Left forelimb (tissue), 1 donor: ENCODE measurements around the gene CIAO2A.
A peak's percentile ranks its signal among the peaks of the same experiment; 100 is the strongest.
"Not testable (repeated sequence)": the region's sequence is repeated elsewhere in the genome, so short reads cannot be mapped to it uniquely, and the experiment has no call there.

Source experiments
- DNase-seq: peaks from one replicate; pipeline ENCODE4 v3.0.0-alpha.2; 2018; ENCODE audit warnings: low spot score

CIAO2A gene, protein sequence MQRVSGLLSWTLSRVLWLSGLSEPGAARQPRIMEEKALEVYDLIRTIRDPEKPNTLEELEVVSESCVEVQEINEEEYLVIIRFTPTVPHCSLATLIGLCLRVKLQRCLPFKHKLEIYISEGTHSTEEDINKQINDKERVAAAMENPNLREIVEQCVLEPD

DNA sequence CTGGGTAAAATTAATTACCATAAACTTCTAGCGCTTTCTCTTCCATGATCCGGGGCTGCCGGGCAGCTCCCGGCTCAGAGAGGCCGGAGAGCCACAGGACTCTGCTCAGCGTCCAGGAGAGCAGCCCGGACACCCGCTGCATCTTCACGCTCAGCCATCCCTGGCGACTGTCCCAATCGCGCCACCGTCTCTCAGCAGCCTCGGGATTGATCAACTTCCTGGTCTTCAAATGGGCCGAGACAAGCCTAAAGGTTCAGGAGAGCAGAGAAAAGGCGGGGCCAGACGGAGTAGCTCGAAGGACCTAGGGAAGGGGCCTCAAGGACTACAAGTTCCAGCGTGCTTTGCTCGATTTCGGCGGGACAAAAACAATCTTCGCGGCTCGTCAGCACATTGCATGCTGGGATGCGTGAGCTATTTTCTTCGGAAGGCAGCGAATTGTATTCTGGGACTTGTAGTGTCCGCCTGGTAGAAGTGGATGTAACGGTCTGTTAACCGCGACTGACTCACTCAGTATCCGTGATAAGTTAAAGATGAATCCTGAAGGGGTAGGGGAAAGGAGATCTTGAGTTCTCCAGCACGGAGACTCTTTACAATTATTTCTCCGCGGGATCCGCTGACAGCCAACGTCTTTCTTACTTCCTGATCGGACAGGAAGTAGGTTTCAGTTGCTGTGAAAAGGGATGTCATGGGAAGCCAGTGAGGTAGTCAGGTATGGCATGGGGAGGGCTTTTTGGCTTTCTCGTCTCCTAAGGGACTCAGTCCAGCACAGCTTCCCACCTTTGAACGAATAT is at the start of gene CIAO2A:
TSS of gene CIAO2A (minus strand) at position 212 of the 791 bp plus-strand sequence. CDS start at position 142, 70 bp downstream.
- DNase-seq, result peak; percentile 94

- DNase-seq, result no peak
Observed at GRCh38 chr15:64143276-64143675, 49.6 kb upstream of the CIAO2A start.

DNA sequence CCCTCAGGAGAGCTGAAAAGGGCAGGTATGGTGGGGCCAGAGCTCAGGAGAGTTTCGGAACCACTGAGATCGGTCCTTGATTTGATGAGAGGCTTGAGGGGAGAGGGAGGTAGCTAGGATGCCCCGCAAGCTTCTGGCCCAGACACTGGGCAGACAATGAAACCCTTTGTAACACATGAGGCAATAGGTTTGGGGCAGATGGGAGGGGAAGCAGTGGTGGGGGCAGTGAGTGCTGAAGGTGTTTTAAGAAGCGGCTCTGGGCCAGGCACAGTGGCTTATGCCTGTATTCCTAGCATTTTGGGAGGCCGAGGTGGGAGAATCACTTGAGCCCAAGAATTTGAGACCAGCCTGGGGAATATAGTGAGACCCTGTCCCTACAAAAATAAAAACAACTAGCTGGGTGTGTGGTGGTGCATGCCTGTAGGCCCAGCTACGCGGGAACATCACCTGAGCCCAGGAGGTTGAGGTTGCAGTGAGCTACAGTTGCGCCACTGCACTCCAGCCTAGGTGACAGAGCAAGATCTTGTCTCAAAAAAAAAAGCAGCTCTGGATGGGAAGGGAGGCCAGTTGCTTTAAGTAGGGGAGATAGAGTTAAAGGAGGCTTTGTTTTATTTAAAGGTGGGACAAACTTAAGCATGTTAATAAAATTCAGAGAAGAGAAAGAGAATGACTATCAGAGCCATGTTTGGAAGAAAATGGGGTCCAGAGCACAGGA is 48.3 kb upstream of the CIAO2A start:
- DNase-seq, result no peak

DNA sequence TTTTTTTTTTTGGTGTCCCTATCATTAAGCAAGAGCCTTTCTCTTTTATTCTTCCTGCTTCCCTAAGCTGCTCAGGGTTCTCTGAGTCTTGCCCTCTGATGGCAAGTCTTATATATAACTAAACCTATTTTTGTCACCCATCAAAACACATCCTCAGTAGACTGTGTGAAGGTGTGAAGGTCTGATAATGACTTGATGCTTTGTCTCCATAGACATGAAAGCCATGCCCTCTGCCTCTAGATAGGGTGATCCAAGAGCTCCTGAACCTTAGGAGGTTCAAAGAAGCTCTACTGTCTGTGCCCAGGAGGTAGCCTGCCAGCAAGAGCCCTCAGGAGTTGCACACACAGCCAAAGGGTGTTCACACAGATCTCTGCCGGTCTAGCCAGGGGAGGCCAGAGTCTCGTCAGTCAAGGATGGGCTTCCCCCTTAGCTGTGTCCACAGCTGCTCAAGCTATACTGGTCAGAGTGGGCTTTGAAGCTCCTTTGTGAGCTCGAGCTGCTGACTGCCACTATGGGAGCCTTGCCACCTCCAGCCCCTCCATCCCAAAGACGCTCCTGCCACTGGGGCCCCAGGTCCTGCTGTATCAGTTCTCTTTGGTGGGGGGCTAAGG is 44.8 kb upstream of the CIAO2A start:
- no peak for DNase-seq

DNA sequence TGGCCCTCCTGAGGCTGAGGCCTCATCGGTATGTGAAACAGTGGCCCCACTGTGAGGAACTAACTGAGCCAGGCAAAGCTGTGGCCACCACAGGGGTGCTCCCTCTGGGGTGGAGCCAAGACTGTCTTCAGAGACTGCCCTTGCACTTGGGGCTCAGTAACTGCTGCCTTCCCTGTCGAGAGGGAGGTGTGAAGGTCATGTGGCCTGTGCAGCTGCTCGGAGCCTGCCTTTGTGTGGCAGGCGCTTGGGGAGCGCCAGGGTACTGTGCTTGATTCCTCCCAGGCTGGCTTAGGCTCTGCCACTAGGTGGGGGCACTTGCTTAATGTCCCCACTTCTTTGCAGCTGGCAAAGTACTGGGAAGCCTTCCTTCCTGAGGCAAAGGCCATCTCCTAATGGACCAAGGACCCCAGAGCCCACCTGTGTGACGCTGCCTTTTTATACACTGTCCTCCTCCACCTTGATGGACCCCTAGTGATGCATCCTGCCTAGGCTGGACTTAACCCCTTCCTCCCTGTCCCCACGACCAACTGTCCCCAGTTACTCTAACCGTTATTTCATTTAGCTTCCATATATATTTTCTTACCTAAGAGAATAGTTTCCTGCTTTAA is 43.7 kb upstream of the CIAO2A start:
- DNase-seq, result no peak

GRCh38 chr15:64136347-64136746 is 42.7 kb upstream of the CIAO2A start:
- DNase-seq, result no peak

GRCh38 chr15:64134345-64134829 is 40.7 kb upstream of the CIAO2A start:
- no peak for DNase-seq

GRCh38 chr15:64133623-64134344 is 40.1 kb upstream of the CIAO2A start:
- no peak for DNase-seq

- no peak for DNase-seq
Observed at GRCh38 chr15:64132217-64132616, 38.6 kb upstream of the CIAO2A start.

GRCh38 chr15:64131547-64131946 is 37.9 kb upstream of the CIAO2A start:
- no peak for DNase-seq

DNA sequence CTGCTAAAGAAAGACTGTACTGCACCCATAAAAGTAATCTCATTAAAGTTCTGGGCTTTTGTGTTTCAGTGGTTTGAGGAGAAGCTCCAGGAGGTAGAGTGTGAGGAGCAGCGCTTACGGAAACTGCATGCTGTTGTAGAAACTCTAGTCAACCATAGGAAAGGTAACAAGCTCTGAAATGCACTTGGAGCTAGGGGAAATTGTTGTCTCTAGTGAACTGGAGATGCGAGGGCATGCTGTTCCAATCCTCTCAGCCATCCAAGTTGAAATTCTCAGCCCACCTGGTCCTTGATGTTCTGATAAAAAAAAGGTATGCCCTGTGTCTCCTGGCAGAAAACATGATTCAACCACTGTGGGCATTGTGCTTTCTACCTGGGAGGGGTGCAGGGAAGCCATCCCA is 36.5 kb upstream of the CIAO2A start:
- DNase-seq, result no peak

DNA sequence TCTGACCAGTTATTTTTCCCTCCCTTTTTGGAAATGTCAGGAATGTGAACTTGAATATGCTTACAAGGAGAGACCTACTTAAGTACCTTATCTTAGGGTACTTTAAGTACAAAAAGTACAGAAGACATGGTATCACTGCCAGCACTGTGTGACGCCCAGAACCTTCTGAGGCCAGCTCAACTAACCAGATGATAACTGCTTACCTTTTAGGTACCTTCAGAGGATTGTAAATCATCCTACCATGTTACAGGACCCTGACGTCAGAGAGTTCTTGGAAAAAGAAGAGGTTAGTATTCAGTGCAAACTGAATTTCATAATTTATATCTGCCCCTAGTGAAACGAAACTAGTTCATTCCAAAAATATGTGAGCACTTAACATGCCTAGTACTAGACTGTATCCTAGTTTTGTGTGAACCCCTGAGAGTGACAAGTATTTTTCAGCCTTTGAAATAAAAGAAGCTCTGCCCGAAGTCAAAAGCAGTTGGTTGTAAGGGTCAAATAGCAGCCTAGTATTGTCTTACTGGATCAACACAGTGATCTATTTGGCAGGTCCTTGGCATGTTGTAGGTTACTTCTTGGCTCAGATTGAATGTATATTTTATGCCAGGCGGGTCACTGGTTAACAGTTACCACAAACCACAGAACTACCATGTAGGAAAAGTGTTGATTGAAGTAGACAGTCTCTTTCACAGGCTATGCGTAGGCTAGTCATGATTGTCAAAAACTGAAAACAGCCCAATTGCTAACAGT is 34.1 kb upstream of the CIAO2A start:
- DNase-seq, result no peak

DNA sequence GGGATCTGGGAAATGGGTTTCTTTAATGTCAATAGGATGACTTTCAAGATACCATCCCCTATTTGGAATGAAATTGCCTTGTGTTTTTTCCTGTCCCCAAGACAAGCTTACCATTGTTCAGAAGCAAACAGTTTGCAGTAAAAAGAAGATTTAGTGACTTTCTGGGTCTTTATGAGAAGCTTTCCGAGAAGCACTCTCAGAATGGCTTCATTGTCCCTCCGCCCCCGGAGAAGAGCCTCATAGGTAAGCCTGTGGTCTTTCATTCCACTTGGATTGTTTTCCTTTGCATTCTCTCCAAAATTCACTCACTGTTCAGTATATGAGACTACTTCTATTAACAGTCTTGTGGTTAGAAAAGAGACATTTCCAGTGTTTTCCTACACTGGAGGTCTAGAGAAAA is 32.3 kb upstream of the CIAO2A start:
- DNase-seq, result no peak

- no peak for DNase-seq
Observed at GRCh38 chr15:64122936-64123351, 29.3 kb upstream of the CIAO2A start.

- no peak for DNase-seq
Observed at GRCh38 chr15:64122444-64122843, 28.8 kb upstream of the CIAO2A start.

- no peak for DNase-seq
Observed at GRCh38 chr15:64121614-64122013, 28.0 kb upstream of the CIAO2A start.

DNA sequence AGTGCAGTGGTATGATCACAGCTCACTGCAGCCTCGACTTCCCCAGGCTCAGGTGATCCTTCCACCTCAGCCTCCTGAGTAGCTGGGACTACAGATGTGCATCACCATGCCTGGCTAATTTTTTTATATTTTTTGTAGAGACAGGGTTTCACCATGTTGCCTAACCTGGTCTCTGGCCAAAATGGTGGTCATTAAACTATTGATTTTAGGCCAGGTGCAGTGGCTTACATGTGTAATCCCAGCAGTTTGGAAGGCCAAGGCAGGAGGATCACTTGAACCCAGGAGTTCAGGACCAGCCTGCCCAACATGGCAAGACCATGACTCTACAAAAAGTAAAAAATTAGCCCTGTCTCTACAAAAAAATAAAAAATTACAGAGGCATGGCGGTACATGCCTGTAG is 26.7 kb upstream of the CIAO2A start:
- DNase-seq, result not testable (repeated sequence)

GRCh38 chr15:64117759-64118487 is 24.3 kb upstream of the CIAO2A start:
- no peak for DNase-seq

- no peak for DNase-seq
Observed at GRCh38 chr15:64112904-64113303, 19.3 kb upstream of the CIAO2A start.
